CD4-positive, alpha-beta T cell treated with Interleukin-1 beta for 1 hour (primary cell): Measurements from ENCODE around the gene KCNJ4.
A peak's percentile ranks its signal among the peaks of the same experiment; 100 is the strongest.
"Not testable (repeated sequence)": the region's sequence is repeated elsewhere in the genome, so short reads cannot be mapped to it uniquely, and the experiment has no call there.

Experiments used
- DNase-seq, 2 donors: peaks; one replicate each; pipeline ENCODE4 v3.0.0-alpha.2; 2020 to 2022

Gene KCNJ4

DNA sequence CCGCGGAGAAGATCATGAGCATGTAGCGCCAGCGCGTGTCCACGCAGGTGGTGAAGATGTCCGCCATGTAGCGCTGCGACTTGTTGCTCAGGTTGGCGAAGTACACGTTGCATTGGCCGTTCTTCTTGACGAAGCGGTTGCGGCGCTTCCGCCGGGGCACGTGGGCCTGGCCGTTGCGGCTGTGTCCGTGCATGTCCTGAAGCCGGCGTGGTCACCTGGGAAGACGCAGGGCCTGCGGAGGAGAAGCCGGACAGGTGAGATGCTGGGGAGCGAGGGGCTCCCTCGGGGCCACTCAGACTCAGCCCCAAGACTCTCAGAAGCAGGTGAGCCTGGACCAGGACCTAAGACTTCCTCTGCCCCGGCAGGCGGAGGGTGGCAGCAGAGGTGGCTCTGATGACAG, 27.1 kb downstream of the KCNJ4 start:
- no peak for DNase-seq

DNA sequence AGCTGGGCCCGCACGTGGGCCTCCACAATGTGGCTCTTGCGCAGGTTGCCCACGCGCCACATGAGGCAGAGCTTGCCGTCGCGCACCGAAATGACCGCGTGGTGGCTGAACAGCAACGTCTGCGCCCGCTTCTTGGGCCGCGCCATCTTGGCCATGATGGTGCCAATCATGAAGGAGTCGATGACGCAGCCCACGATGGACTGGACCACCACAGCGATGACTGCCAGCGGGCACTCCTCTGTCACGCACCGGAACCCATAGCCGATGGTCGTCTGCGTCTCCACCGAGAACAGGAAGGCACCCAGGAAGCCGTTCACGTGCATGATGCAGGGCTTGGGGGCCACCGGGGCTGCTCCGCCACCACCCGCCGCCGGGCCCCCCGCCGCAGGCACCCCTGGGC, 27.5 kb downstream of the KCNJ4 start:
- no peak for DNase-seq

GRCh38 chr22:38426628-38427027, 28.4 kb downstream of the KCNJ4 start:
- no peak for DNase-seq

- DNase-seq, result no peak
Observed at GRCh38 chr22:38424525-38425080, 30.4 kb downstream of the KCNJ4 start.

- DNase-seq, result no peak
Observed at GRCh38 chr22:38423512-38424503, 31.2 kb downstream of the KCNJ4 start.

DNA sequence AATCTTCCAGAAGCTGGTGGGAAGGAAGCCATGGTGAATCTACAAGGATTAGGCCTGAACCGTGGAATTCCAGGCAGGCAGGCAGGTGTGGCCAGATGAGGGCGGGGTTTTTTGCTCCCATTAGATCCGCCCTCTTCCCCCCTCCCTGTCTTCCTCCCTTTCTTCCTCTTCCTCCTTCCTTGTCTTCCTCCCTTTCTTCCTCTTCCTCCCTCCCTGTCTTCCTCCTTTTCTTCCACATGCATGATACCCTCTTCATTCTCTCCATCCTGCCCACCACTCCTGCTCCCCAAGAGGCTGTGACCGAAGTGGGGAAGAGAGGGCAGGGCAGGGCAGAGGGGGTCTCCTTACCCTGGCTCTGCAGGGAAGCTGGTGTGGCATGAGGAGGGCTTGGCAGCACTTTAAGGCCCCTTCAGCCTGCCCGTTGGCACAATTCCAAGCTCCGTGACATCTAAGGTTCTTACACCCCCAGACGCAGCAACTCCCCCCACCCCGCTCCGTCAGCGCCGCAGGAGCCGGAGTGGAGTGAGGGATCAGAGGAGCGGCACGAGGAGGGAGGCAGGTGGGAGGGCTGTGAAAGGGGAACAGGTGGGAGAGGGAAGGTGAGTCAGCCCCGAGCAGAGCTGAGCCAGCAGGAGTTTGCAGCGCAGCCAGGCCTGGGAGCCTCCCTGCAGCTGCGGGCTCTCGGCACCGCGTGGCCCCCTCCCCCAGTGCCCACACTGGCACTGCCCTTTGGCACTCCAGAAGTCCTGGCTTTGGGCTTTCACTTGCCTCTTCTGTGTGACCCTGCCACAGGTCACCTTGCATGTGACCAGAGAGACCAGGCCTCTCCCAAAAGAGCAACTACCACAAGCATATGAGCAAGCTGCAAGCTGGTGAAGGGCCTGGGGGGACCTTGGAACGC, 32.1 kb downstream of the KCNJ4 start:
- DNase-seq, result no peak

GRCh38 chr22:38420734-38421133, 34.3 kb downstream of the KCNJ4 start:
- no peak for DNase-seq

- no peak for DNase-seq
Observed at GRCh38 chr22:38419858-38420160, 35.2 kb downstream of the KCNJ4 start.

DNA sequence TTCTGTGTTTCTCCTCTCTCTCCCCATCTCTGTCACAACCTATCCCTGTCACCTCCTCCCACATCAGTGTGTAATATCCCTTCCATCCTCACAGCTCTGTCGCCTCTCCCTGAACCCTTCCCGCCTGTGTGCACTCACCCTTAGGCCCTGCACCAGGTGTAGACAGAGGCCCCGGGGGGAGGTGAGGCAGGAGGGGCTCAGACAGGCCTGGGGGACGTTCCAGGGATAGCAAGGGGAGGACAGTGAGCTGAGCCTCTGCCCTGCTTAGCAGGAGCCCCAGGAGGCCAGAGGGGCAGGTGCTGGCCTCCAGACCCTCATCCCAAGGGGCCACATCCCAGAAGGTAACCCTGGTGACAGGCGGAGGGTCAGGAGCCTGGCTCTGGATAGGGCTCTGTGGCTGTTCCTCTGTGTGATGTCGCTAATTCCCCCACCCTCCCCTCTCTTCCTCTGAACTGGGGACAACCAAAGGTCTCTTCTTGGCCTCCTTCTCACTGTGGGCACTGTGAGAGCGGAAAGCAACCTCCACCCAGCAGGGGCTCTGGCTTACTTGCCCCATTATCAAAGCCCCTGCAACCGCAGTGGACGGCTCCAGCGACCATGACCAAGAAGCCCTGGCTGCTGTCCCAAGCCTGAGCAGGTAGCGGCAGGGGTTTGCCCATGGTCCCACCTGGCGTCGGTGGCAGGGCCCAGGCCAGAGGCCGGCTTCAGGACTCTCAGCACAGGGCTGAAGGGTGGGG, 35.7 kb downstream of the KCNJ4 start:
- no peak for DNase-seq

- DNase-seq, result no peak
Observed at GRCh38 chr22:38418589-38418988, 36.4 kb downstream of the KCNJ4 start.

DNA sequence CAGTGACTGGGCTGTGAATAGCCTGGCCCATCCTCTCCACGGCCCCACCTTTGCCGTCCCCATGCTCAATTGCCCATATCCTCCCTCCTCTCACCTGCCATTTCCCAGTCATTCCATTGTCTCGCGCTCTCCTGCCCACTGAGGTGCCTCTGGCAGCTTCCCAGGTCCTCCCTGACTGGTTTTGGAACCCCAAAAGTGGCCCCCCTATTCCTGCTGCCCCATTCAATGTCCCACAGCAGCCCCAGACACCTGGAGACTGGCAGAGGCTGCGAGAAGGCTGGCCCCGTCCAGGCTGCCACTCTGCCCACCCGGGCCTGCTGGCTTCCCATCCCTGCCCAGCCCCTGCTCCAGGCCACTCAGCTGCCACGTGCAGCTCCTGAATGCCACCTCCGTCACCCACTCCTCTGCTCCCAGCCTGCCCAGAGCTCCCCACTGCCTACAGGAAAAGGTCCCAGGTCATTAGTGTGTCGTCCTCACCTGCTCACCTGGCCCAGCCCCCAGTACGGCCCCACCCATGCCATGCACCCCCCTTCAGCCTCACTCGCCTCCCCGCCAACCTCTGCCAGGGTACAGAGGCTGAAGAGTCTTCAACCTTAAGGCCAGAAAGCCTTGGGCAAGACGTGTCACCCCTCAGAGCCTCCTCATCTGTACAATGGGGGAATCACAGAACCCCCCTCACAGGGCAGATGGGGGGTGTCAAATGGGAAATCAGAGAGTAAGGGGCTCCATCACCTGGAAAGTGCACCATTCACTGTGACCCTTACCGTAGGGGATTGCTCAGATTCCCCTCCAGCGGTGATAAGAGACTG, 37.5 kb downstream of the KCNJ4 start:
- DNase-seq, result no peak

DNA sequence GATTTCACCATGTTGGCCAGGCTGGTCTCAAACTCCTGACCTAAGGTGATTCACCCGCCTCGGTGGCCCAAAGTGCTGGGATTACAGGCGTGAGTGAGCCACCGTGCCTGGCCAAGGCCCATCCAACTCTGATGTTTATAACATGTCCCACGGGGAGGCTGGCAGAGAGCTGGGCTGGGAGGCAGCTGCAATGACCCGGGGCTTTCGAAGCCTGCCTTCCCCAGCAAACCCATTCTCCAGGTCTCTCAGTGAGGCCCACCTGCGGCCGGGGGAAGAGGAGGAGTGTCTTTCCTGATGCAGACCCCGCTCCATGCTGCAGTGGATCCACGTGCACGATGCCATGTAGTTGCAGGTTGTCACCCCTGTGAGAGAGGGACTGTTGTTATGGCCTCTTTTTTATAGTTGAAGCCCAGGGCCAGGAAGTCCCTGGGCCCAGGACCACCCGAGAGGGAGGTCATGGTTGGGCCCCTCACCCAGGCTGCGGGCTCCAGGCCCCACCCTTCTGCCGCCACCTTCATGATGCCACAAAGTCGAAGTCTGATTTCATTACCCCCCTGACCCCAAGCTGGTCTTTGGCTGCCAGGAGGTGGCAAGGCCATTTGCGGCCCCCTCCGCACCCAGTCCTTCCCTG, 38.3 kb downstream of the KCNJ4 start:
- no peak for DNase-seq

DNA sequence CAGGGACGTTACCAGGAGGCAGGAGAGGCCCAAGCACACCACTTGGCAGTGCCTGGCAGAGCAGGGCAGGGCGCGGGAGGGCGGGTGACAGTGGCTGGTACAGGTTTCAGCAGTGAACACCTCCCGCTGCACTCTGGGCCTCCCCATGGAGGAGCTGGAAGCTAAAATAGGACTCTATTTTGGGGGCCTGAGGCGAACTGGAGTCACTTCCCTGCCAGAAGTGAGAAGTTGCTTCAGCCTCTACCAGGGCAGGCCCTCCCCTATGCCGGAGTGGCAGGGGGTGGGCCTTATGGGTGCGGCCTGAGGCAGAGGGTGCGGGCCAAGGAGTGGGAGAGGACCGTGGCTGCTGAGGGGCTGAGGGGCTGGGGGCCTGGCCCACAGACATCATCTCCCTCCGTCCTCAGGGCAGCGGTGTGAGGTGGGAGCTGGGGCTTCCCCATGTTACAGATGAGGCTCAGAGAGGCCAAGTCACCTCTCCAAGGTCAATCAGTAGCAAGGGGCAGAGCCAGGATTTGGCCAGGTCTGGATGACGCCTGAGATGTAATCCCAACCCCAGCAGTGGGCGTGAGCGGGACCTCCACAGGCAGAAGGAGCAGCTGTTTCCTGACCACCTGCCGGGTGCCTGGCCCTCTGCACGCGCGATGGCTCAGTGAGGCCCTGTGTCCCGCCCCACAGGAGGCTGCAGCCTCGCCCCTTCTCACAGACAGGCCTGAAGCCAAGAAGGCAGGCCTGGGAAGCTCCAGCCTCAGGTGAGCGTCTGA, 39.3 kb downstream of the KCNJ4 start:
- DNase-seq, result no peak

DNA sequence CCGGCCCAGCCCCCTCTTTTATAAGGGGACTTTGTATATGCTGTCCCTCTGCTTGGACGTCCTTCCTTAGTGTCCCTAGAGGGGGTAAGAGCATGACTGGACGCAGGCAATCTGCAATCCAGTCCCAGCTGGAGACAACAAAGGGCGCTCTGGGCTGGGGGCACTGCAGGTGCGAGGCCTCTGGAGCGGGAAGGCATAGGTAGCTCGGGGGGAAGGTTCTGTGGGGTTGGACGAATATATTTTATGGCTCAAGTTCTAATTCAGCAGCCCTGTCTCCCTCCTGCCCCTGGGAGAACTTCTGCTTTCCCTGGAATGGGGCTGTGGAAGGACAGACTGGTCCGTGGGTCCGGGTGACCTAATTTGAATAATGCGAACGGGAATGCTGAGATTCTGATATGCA, 40.0 kb downstream of the KCNJ4 start:
- DNase-seq, result no peak

- DNase-seq, result no peak
Observed at GRCh38 chr22:38414009-38414395, 41.0 kb downstream of the KCNJ4 start.

GRCh38 chr22:38413085-38414008, 41.7 kb downstream of the KCNJ4 start:
- no peak for DNase-seq

DNA sequence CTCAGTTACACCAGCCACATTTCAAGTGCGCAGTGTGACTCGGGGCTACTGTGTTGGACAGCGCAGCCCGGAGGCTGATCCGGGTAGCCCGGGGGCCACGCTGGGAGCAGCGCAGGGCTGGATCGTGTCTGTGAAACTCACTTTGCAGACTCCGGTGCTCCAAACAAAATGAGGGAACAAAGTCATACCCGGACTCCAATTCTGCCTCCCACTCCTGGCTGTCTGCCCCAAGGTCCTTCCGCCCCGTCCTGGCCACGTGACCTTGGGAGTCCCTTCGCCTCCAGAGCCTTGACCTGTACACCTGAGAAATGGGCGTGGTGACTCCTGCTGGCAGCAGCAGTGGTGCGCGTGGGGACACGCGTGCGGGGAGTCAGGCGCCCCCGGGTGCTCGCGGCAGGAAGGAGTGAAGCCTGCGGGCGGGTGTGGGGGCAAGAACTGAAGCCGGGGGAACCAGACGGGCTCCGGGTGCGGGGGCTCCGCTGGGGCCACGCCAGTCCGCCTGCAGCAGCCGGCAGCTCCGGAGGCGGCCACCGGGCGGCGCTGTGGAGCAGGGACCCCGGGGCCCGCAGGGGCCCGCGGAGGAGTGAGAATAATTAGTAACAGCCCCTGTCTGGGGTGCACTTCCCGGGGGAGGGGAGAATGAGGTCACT, 42.4 kb downstream of the KCNJ4 start:
- peak; percentile 30 to 41 for DNase-seq

GRCh38 chr22:38411016-38411415, 44.0 kb downstream of the KCNJ4 start:
- no peak for DNase-seq

GRCh38 chr22:38409916-38410315, 45.1 kb downstream of the KCNJ4 start:
- DNase-seq, result not testable (repeated sequence)
